ENCODE data around the gene PPIP5K2.
"Not testable (repeated sequence)": the region's sequence is repeated elsewhere in the genome, so short reads cannot be mapped to it uniquely, and the experiment has no call there.

PPIP5K2 gene

DNA sequence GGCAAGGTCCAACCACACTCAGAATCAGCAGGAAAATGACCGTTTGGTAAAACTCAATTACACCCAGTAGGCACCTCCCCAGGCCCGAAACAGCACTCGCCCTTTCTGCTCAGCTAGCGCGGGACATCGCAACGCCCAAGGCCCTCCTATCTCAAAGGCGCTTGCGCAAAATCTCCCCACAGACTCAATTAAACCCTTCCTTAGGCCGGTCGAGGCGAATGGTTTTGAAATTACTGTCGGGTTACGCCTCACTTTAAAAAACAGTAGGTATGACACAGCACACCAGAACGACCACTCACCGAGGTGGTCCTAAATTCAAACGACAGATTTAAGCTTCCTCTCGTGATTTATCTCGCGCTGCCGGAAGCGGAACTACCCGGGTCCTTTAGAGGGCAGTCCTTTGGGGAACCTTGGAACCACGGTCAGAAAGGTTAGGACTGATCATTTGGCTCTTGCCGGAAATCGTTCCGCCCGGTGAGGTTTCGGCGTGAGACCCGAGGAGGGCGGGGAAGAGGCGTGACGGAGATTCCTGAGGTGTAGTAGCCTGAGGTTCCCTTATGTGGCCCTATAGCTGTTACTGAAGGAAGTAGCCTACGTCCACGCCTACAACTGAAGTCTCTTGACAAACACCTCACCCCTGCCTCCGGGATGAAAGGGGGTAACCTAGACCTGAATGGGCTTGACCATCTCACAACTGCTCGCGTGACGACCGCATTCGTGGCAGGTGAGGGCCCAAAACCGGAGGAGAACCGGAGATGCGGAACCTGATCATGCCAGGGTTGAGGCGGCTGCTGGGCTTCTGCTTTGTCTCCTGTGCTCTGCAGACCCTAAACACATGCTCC lies at the start of gene PPIP5K2, which contains the start of gene GIN1:
TSS of gene PPIP5K2 (plus strand) at position 537 of the 842 bp plus-strand sequence. CDS start 9,289 bp downstream, outside the sequence.
TSS of gene GIN1 (minus strand) at position 374 of the 842 bp plus-strand sequence. CDS start 11,431 bp downstream, outside the sequence.
- DNase-seq (ENCODE audit: low spot score) = peak; percentile 98

DNA sequence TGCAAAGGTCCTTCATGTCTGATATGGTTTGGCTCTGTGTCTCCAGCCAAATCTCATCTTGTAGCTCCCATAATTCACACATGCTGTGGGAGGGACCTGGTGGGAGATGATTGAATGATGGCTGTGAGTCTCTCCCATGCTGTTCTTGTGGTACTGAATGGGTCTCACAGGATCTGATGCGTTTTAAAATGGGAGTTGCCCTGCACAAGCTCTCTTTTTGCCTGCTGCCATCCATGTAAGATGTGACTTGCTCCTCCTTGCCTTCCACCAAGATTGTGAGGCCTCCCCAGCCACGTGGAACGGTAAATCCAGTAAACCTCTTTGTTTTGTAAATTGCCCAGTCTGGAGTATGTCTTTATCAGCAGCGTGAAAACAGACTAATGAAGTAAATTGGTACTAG lies 46.6 kb upstream of the PPIP5K2 start:
- DNase-seq (ENCODE audit: low spot score) = not testable (repeated sequence)

DNA sequence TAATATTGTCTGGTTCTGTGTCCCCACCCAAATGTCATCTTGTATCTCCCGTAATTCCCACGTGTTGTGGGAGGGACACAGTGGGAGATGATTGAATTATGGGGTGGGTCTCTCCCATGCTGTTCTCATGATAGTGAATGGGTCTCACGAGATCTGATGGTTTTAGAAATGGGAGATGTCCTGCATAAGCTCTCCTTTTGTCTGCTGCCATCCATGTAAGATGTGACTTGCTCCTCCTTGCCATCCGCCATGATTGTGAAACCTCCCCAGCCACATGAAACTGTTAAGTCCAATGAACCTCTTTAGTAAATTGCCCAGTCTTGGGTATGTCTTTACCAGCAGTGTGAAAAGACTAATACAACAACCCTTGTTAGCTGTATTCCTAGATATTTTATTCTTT lies 44.7 kb upstream of the PPIP5K2 start:
- no peak for DNase-seq (ENCODE audit: low spot score)

DNA sequence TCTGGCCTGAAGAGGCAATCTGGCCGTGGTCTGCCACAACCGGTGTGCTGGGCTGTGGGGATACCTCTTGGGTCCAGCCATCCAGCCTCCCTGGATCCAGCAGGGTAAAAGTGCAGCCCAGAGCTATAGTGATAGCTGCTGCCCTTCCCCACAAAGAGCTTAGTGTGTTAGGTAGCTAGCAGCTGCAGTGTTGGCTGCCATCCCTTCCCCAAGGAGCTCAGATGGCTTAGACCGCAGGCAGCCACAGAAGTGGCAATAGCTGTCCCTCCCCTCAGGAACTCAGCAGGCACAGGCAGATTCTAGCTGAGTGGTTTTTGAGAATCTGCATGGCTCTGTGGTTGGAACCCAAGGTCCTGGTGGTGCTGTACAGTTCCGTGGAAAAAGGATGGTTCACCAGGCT lies 40.3 kb upstream of the PPIP5K2 start:
- no peak for DNase-seq (ENCODE audit: low spot score)

DNA sequence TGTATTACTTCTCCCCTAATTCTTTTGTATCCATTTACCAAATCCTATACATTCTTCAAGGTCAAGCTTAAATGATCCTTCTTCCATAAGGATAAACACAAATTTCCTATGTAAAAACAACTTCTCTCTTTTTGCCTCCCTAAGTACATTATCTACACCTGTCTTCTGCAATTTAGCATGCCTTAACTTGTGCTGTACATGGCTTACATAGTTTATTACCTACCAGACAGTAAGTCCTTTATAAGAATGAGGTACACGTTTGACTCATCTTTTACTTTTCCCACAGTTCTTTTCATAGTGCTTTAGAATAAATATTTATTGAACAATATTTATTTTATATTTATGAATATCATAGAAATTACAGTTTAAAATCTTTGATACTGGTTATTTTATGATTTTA lies 33.6 kb upstream of the PPIP5K2 start:
- no peak for DNase-seq (ENCODE audit: low spot score)

DNA sequence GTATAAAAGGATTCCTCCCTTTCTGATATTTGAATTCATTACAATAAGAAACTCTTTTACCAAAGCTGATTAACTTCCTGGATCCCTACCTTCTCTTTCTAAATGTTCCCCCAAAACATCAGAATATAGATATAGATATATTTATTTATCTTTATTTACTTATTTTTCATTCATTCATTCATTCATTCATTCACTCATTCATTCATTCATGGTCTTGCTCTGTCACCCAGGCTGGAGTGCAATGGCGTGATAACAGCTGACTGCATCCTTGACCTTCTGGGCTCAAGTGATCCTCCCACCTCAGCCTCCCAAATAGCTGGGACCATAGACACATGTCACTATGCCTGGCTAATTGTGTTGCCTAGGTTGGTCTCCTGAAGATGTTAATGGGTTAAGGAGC lies 30.8 kb upstream of the PPIP5K2 start:
- DNase-seq (ENCODE audit: low spot score) = no peak

DNA sequence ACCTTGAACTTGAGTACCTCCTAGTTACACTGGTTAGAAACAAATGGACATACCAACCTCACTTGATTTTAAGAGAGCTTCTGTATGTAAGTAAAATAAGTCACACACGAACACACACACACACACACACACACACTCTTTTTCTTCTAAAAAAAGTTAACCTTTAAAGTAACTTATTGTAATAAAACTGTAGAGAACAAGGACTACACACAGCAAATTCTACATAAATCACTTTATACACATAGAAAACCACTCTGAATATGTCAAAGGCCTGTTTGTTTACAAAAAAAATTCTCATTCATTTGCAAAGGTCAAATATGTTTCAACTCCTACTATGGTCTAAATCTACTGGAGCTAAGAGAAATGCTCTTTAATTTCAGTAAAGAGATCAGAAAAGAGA lies 29.3 kb upstream of the PPIP5K2 start:
- DNase-seq (ENCODE audit: low spot score) = no peak

DNA sequence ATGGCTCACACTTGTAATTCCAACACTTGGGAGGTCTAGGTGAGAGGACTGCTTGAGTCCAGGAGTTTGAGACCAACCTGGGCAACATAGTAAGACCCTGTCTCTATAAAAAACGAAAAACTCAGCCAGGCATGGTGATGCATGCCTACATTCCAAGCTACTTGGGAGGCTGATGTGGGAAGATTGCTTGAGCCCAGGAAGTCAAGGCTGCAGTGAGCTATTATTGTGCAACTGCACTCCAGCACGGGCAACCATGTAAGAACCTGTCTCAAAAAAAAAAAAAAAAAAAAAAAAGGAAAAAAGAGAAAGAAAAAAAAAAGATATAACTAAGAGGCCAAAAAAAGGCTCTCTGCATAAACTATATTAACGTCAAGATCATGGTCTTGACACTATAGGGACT lies 27.4 kb upstream of the PPIP5K2 start:
- DNase-seq (ENCODE audit: low spot score) = no peak

DNA sequence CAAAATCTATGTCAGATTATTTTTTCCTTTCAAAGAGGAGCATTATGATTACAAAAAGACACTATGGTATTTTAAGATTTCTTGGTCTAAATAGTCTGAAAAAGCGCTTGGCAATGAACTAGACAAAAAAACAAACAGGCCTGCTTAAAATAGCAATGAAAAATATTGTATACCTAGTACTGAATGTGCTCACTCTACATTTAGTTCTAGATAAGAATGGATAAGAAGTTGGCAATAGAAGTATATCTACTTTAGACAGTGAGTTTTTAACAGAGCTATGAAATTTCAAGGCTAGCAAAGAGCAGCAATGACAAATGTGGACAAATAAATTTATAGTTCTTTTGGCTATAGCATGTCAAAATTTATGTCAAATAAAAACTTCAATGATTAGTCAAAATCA lies 26.4 kb upstream of the PPIP5K2 start:
- no peak for DNase-seq (ENCODE audit: low spot score)

DNA sequence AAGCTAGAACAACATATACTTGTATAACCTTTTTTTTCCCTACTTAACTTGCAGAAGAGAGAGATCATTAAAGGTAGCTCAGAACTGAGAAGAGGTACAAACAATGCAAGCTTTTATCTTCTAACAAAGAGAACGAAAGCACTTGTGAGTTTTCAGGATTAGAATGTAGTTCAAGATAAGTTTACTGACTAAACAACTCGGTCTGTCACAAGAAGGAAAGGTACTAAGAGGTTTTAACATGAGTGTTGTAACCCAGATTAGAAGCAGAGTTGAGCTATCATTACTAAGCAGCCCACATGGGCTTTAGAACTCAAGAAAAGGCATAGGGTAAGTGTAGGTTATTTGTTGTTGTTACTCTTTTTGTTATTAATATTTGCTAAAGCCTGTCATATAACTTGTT lies 25.4 kb upstream of the PPIP5K2 start:
- DNase-seq (ENCODE audit: low spot score) = peak; percentile 35

DNA sequence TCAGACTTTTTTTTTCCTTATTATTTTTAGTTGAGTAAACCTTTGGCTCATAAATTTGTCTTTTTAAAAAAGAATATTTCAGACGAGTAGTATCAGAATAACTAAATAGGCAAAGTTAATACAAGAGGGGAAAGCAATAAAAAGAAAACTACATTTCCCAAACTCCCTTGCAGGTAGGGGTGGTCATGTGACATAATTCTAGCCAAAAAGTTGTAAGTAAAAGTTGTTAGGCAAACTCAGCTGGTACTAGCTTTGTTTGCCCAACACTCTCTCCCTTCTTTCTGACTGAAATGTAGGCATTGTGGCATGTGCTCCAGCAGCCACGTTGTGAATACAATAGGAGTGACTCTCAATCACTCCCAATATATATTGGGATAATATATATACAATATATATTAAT lies 21.1 kb upstream of the PPIP5K2 start:
- no peak for DNase-seq (ENCODE audit: low spot score)

DNA sequence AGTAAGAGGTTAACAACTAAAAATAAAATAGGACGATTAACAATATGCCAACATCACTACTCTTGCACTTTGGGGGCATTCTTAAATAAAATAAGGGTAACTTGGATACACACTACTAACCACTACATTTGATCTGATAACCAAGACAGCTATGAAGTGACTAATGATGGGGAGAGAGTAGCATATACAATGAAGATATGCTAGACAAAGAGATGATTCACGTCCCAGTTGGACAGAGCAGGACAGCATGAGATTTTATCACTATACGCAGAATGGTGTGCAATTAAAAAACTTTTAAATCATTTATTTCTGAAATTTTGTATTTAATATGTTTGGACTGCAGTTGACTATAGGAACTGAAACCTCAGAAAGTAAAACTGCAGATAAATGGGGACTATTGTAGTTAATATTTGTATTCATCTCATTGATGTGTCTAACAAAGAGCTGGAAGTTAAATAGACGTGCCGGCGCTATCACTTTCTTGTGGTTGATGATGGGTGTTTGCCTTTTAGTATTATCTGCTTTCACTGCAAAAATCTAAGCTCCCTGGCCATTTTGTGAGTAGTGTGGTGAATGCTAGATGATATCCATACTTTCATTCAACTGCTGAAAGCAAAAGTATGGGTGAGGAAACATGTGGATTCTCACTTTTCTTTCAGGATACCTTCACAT lies 18.9 kb upstream of the PPIP5K2 start:
- DNase-seq (ENCODE audit: low spot score) = no peak

DNA sequence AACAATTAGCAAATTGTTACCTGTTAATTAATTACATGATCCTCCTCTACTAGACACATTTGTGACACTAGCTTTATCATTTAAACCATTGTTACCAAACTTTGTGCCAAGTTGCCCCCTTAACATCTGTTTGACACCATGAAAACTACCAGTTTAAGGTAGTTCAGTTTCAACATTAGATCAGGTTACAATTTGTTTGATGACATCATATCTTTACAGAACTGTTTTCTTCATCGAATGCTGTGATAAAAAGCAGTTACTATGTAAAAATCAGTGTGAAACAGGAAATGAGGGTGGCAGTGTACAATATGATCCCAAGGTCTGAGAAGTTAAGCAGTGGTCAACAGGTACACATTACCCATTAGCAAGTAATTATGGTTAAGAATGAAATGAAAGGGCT lies 17.9 kb upstream of the PPIP5K2 start:
- DNase-seq (ENCODE audit: low spot score) = no peak

DNA sequence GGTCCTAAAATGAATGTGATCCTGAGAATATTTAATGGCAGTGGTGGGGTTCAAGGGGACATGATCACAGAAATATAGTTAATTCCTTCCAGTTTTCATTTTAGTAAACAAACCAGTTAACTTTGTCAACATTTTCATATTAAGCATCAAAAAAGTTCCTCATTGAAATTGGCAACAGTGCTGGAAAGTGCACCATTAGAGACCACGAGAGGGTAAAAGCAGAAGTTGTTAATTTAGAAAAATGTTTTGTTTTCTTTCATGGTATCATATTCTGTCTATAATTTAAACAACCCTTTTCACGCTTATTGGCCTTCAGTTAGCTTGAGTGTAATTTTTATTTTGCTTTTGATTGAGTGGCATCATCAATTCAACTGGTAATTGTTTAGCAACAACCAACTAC lies 12.0 kb upstream of the PPIP5K2 start:
- DNase-seq (ENCODE audit: low spot score) = no peak

DNA sequence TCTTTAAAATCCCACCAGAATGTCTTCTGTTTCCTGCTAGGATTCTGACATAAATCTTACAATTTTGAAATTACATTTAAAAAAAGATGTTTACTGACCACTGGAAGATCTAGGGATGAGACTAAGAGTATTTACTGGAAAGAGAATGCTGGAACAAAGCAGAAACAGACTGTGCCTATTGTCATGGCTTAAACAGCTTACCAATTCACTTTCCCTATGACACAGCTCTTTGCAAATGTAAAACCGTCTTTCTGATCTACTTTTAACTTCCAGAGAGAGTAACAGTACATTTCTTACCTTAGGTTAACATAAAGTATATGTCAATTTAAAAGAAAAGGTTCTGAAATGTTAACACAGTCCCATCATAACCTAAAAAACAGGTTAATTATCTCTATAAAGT lies 10.8 kb upstream of the PPIP5K2 start:
- DNase-seq (ENCODE audit: low spot score) = no peak

DNA sequence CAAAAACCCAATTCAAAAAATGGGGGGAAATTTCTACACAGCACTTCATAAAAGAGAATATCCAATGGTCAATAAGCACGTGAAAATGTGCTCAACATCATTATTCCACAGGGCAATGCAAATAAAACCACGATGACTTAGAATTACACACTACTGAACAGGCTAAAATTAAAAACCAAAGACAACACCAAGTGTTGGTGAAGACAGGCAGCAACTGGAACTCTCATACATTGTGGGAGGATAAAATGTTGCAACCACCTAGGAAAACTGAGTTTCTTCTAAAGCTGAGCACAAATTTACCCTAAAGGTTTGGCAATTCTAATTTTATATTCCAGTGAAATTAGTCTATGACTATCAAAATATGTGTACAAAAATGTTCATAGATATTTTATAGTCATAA lies 9.7 kb upstream of the PPIP5K2 start:
- no peak for DNase-seq (ENCODE audit: low spot score)

DNA sequence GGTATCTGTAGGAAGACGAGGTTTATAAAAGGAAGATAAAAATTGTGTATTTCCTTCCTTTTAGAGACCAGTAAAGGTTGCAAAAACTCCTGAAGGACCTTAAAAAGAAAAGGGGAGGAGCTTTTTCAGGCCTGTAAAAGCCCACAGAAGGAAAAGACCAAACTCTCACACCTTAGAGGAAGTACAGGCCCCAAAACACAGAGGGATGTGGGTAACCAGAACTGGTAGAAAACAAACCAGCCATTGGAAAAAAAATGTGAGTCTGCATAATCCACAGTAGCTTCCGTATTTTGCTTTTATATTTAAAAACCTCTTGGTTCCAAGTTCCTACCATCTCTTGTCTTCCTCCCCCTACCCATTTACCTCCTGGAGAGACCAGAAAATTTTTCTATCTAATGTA lies 8.6 kb upstream of the PPIP5K2 start:
- DNase-seq (ENCODE audit: low spot score) = no peak

DNA sequence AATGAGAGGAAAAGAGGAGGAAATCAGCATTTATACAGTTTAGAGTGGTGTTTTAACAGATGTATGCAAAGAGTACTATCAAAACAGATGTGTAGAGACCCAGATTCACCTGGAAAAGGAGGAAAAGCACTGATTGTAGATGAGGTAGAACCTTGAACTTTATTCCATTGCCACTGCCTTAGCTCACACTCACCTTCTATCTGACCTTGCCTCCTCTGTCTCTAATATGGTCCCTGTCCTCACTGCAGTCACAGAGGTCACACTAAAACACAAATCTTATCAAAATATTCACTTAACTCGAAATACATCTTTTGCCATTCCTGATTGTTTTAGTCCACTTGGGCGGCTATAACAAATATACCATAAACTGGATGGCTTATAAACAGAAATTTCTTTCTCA lies 7.2 kb upstream of the PPIP5K2 start:
- no peak for DNase-seq (ENCODE audit: low spot score)

DNA sequence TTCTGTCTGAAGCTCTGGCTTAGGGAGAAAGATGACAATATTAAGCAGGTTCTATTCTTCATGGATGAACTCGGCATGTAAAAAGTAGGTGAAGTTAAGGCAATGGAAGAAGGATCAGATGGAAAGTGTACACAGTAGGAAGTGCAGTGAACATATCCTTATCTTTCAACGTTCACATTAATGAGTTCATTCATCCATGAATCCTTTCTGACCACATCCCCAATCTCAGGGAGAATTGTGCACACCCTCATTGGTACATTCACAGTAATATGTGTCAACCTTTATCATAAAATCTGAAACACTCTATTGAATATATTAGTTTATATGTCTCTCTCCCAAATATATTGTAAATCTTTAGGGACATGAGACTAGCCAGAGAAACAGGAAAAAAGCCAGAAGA lies 5.7 kb upstream of the PPIP5K2 start:
- DNase-seq (ENCODE audit: low spot score) = no peak

DNA sequence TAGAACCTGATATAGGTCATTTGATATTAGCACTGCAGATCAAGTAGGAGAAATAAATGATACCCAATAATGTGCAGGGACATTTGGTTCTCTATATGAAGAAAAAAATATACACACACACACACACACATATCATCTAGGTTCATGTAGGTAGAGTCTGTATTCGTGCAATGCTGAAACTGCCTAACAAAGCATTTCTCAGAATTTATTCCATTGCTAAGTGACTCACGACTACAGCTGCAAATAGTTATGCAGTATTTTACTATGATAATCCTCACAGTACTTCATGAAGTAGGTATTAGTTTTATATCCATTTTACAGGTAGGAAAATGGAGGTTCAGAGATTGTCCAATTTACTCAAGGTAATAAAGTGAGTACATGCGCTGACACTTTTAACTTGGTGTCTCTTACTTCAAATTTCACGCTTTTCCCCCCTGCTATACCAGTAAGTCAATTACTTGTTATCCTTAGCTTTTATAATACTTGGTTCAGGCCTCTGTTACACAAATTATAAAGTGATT lies 2.6 kb upstream of the PPIP5K2 start:
- peak; percentile 32 for DNase-seq (ENCODE audit: low spot score)

DNA sequence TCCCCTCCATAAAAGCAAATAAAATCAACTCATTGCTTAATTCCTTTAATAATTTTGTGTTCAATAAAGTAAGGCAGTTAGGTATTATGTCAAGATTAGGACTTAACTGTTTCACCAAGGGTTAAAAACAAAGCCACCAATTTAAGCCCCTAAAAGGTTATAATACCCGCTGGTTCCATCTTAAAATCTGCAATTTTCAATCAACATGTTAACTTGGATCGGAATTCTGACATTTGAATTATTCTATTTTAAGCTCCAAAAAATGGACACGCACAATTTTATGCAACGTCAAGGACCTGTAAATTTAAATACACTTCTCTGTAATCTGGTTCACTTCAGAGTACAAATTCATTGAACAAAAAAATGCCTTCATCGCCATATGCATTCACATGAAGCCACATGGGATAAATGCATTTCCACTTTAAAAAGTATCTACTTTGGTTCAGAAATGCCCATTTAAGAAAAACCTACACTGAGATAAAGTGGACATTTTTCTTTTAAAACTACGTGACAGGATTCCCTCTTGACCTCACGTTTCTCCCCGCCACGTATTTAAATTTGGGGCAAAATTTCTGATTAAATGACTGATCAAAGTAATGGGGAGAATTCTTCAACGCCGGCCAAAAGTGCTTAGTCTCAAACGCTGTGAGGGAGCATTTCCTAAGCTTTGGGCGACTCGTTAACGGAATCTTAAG lies 884 bp upstream of the PPIP5K2 start:
- no peak for DNase-seq (ENCODE audit: low spot score)

DNA sequence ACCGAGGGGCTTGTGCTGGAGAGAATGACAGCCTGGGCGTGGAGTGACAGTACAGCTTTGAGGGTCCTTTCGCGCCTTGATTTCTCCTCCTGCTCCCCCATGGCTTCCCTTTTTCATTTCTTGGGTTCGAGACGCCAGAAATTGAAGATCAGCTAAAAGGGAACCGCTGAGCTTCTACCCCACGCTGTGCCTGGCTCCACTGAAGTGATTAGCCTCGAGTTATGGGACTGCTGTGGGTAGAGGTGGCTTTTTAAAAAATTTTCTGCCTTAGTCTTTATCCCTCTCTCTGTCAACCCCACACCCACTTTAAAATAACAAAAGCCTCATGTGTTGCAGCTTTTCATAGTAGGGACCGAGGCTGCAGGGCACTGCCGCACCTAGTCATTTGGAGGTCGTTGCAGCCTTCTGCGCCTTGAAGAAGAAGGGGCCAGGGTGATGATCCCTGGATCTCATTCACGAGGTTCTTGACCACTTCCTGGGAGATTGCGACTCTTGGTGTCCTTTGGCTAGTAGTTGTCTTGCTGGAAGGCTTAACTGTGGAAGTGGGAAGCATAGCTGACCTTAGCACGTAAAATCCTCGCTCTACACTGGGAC lies 603 bp downstream of the PPIP5K2 start:
- DNase-seq (ENCODE audit: low spot score) = no peak

Data from hematopoietic multipotent progenitor cell treated with erythropoietin and hydrocortisone succinate and interleukin-3 and kit ligand, for 15 days (in vitro differentiated cells).